ENCODE measurements around the gene SOWAHA. TPM values are rescaled to one million over a fixed set of nuclear protein-coding genes. Genes with fewer than 3 reads are reported as not detected.
A peak's percentile ranks its signal among the peaks of the same experiment; 100 is the strongest.

Gene SOWAHA
- total RNA-seq, 1 donor from 2014 or later: 0.06 TPM

DNA sequence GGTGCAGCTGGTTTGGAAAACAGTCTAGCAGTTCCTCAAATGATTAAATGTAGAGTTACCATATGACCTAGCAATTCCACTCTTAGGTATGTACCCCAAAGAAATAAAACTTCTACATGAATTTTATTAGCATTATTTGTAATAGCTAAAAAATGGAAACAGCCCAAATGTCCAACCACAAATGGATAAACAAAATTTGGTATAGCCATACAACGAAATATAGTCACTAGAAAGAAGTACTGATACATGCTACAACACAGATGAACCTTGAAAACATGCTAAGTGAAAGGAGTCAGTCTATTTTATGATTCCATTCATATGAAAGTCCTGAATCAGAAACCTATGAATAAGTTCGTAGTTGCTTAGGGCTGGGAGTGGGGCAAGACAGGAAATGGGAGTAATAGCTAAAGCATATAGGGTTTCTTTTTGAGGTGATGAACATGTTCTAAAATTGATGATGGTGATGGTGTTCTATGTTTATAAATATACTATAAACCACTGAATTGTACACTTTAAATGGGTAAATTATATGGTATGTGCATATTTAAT, 46.9 kb downstream of the SOWAHA start:
- TF ChIP-seq CTCF (conservative IDR thresholded peaks at IDR 0.05; ENCODE audit: low read depth, low read length): no peak
- DNase-seq (ENCODE audit: low read depth): no peak
- no peak overlapping the region for H3K4me3 ChIP-seq (ENCODE audit: low read depth, low read length)

- TF ChIP-seq CTCF (conservative IDR thresholded peaks at IDR 0.05; ENCODE audit: low read depth, low read length): no peak
- DNase-seq (ENCODE audit: low read depth): no peak
- no peak overlapping the region for H3K4me3 ChIP-seq (ENCODE audit: low read depth, low read length)
Measured at GRCh38 chr5:132860742-132861141, 47.6 kb downstream of the SOWAHA start.

DNA sequence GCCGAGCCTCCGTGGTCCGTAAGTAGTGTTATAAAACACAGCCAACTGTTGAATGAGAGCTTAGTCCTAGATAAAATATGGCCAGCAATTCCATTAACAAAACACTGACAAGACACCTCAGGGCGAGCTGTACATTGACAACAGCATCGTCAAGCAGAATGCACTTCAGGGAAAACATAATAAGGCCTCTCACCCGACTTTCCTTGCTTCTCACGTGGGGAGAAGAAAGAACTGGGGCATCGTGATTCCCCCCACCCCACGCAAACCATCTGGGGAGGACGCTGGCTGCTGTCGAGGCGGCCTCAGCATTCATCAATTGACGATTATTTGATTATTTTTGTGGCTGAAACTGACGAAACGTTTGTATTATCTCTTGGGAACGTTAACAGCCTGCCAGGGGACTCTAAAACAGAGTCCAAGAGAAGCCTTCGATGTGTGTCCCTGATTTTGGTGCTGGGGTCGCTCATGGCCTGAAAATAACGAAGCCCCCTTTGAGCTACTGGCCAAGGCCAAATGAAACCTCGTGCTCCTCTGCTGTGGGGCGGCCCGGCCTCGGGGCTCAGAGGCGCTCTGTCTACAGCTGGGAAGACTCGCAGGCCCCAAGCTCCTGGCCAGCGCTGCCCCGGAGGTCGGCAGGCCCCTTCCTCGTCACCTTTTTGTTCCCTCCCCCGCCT, 52.7 kb downstream of the SOWAHA start:
- no peak for TF ChIP-seq CTCF (conservative IDR thresholded peaks at IDR 0.05; ENCODE audit: low read depth, low read length)
- no peak for DNase-seq (ENCODE audit: low read depth)
- H3K4me3 ChIP-seq (ENCODE audit: low read depth, low read length): peak overlapping the region; percentile 86

Other genes with a start within 250 kb of the SOWAHA start
- not detected in 2 replicates for gene IL13, start 155.1 kb upstream of the SOWAHA start, total RNA-seq
- gene IL4, start 139.3 kb upstream of the SOWAHA start, total RNA-seq: not detected in 2 replicates
- gene KIF3A, start 75.8 kb upstream of the SOWAHA start, total RNA-seq: 5.4 and 7.6 TPM in 2 replicates
- gene CCNI2, start 65.9 kb upstream of the SOWAHA start, total RNA-seq: 1.1 and 3.8 TPM in 2 replicates
- gene SEPTIN8, start 36.1 kb upstream of the SOWAHA start, total RNA-seq: 38.1 and 51.5 TPM in 2 replicates
- 6.3 and 8.0 TPM in 2 replicates for gene SHROOM1, start 17.3 kb downstream of the SOWAHA start, total RNA-seq
- 0.14 and 0.52 TPM in 2 replicates for gene GDF9, start 53.2 kb downstream of the SOWAHA start, total RNA-seq
- gene UQCRQ, start 53.3 kb downstream of the SOWAHA start, total RNA-seq: 288 and 304 TPM in 2 replicates
- gene LEAP2, start 60.4 kb downstream of the SOWAHA start, total RNA-seq: 0.22 and 0.35 TPM in 2 replicates
- 25.5 and 29.2 TPM in 2 replicates for gene AFF4, start 150.3 kb downstream of the SOWAHA start, total RNA-seq
- gene ZCCHC10, start 213.2 kb downstream of the SOWAHA start, total RNA-seq: 12.7 and 88.8 TPM in 2 replicates
- 105 and 123 TPM in 2 replicates for gene HSPA4, start 238.7 kb downstream of the SOWAHA start, total RNA-seq